Measurements from ENCODE around the gene AGPAT2. TPM values are rescaled to one million over a fixed set of nuclear protein-coding genes. Genes with fewer than 3 reads are reported as not detected.

Gene AGPAT2
- total and polyA plus RNA-seq, 2 donors (not counting 1 experiment from before 2014, with no cell fraction given), result 25.1 to 43.3 TPM

GRCh38 chr9:136673088-136673974 lies 13.9 kb downstream of the AGPAT2 start:
- no peak overlapping the region for H3K9ac ChIP-seq (ENCODE audit: insufficient read depth, low read length)
- no peak overlapping the region for H3K4me3 ChIP-seq (replicated peaks in 1 of 4; ENCODE audit: control extremely low read depth in 1 of 4, insufficient read depth in 1 of 4, low read depth in 3 of 4, low read length in 4 of 4)
- no peak overlapping the region for H3K27ac ChIP-seq (ENCODE audit: insufficient read depth, low read length)
- H3K27me3 ChIP-seq (ENCODE audit: control insufficient read depth, insufficient read depth, low read length), result no peaks in the 10 kb centered on the region
- H3K79me2 ChIP-seq (ENCODE audit: control insufficient read depth, insufficient read depth, low read length), result no peaks in the 10 kb centered on the region
- DNase-seq (ENCODE audit: low read depth in 2 of 2), result no peak
- H4K20me1 ChIP-seq (ENCODE audit: control insufficient read depth, extremely low read depth, insufficient read depth, low read length), result no peaks in the 10 kb centered on the region
- no peaks in the 10 kb centered on the region for H3K9me3 ChIP-seq (ENCODE audit: control insufficient read depth, insufficient read depth, low read depth, low read length)
- TF ChIP-seq CTCF (conservative IDR thresholded peaks at IDR 0.05 in 1 of 2, IDR thresholded peaks at IDR 0.05 in 1 of 2; ENCODE audit: low read depth in 1 of 2, low read length in 2 of 2) (no peak), EZH2 (IDR thresholded peaks at IDR 0.05; ENCODE audit: low read length, missing control alignments) (no peak)
- no peak overlapping the region for H3K4me2 ChIP-seq (ENCODE audit: extremely low read depth, insufficient read depth, low read length)
- no peaks in the 10 kb centered on the region for H3K4me1 ChIP-seq (ENCODE audit: control insufficient read depth, extremely low read depth, insufficient read depth, low read length)
- peaks cover 5% of the 10 kb centered on the region for H3K36me3 ChIP-seq (ENCODE audit: control insufficient read depth, insufficient read depth, low read length)
- no peak overlapping the region for H2AFZ ChIP-seq (ENCODE audit: low read length)

GRCh38 chr9:136672431-136673087 lies 14.7 kb downstream of the AGPAT2 start:
- TF ChIP-seq EZH2 (IDR thresholded peaks at IDR 0.05; ENCODE audit: low read length, missing control alignments), result no peak
- no peak for TF ChIP-seq CTCF (conservative IDR thresholded peaks at IDR 0.05 in 1 of 2, IDR thresholded peaks at IDR 0.05 in 1 of 2; ENCODE audit: low read depth in 1 of 2, low read length in 2 of 2)
- Histone ChIP-seq H3K9me3 (ENCODE audit: control insufficient read depth, insufficient read depth, low read depth, low read length) (no peaks in the 10 kb centered on the region), H4K20me1 (ENCODE audit: control insufficient read depth, extremely low read depth, insufficient read depth, low read length) (no peaks in the 10 kb centered on the region), H3K27ac (ENCODE audit: insufficient read depth, low read length) (no peak overlapping the region), H3K4me3 (replicated peaks in 1 of 4; ENCODE audit: control extremely low read depth in 1 of 4, insufficient read depth in 1 of 4, low read depth in 3 of 4, low read length in 4 of 4) (no peak overlapping the region), H3K4me1 (ENCODE audit: control insufficient read depth, extremely low read depth, insufficient read depth, low read length) (no peaks in the 10 kb centered on the region), H3K27me3 (ENCODE audit: control insufficient read depth, insufficient read depth, low read length) (no peaks in the 10 kb centered on the region), H3K79me2 (ENCODE audit: control insufficient read depth, insufficient read depth, low read length) (no peaks in the 10 kb centered on the region), H3K36me3 (ENCODE audit: control insufficient read depth, insufficient read depth, low read length) (peaks cover 5% of the 10 kb centered on the region), H3K9ac (ENCODE audit: insufficient read depth, low read length) (no peak overlapping the region), H3K4me2 (ENCODE audit: extremely low read depth, insufficient read depth, low read length) (no peak overlapping the region), H2AFZ (ENCODE audit: low read length) (no peak overlapping the region)
- no peak for DNase-seq (ENCODE audit: low read depth in 2 of 2)

GRCh38 chr9:136671646-136672430 lies 15.4 kb downstream of the AGPAT2 start:
- Histone ChIP-seq H3K9ac (ENCODE audit: insufficient read depth, low read length) (no peak overlapping the region), H3K27me3 (ENCODE audit: control insufficient read depth, insufficient read depth, low read length) (no peaks in the 10 kb centered on the region), H3K79me2 (ENCODE audit: control insufficient read depth, insufficient read depth, low read length) (no peaks in the 10 kb centered on the region), H4K20me1 (ENCODE audit: control insufficient read depth, extremely low read depth, insufficient read depth, low read length) (no peaks in the 10 kb centered on the region), H2AFZ (ENCODE audit: low read length) (no peak overlapping the region), H3K9me3 (ENCODE audit: control insufficient read depth, insufficient read depth, low read depth, low read length) (no peaks in the 10 kb centered on the region), H3K4me1 (ENCODE audit: control insufficient read depth, extremely low read depth, insufficient read depth, low read length) (no peaks in the 10 kb centered on the region), H3K36me3 (ENCODE audit: control insufficient read depth, insufficient read depth, low read length) (peaks cover 5% of the 10 kb centered on the region), H3K27ac (ENCODE audit: insufficient read depth, low read length) (no peak overlapping the region), H3K4me2 (ENCODE audit: extremely low read depth, insufficient read depth, low read length) (no peak overlapping the region), H3K4me3 (replicated peaks in 1 of 4; ENCODE audit: control extremely low read depth in 1 of 4, insufficient read depth in 1 of 4, low read depth in 3 of 4, low read length in 4 of 4) (no peak overlapping the region)
- DNase-seq (ENCODE audit: low read depth in 2 of 2), result no peak
- TF ChIP-seq CTCF (conservative IDR thresholded peaks at IDR 0.05 in 1 of 2, IDR thresholded peaks at IDR 0.05 in 1 of 2; ENCODE audit: low read depth in 1 of 2, low read length in 2 of 2), result peak; percentile 67 to 79
- no peak for TF ChIP-seq EZH2 (IDR thresholded peaks at IDR 0.05; ENCODE audit: low read length, missing control alignments)

Data from fibroblast of lung (primary cell).